ENCODE measurements around the gene PFAS. TPM values are rescaled to one million over a fixed set of nuclear protein-coding genes. Genes with fewer than 3 reads are reported as not detected.

The PFAS gene
- 6.9 and 14.6 TPM in 2 replicates for total RNA-seq (ENCODE audit: low replicate concordance)

DNA sequence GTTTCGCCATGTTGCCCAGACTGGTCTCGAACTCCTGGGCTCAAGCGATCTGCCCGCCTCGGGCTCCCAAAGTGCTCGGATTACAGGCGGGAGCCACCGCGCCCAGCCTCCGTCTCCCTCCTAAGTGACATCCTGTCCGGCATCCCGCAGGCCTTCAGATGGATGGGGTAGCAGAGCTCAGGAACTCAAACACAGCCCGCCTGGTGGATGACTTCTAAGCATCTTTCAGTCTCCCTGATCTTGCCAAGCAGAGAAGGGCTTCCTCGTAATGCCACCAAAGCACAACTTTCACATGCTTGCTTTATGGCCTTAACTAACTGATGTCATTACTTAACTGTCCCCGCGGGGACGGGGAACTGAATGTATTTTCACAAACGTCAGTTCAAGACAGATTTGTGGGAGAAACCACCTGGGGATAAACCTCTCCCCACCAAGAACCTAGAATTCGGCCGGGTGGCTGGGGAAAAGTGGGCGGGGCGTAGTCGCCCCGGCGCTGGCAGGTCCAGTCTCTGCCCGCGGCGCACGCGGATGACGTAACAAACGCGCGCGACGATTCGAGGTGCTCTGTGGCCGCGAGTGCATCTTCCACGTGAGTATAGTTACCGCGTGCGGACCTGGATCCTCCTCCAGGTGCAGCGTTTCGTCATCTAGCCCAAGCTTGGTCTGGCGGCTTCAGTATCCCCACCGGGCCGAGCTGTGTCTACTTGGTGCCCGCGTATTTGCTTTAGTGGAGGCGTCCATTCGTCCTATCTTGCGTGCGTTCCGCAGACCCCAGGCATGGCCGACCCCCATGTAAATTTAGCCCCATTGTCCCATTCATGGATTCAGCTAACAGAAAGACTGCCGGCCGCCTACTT, at the start of gene PFAS:
Gene PFAS (plus strand): TSS at position 539 of the 857 bp plus-strand sequence. CDS start 4,649 bp downstream, outside the sequence.

DNA sequence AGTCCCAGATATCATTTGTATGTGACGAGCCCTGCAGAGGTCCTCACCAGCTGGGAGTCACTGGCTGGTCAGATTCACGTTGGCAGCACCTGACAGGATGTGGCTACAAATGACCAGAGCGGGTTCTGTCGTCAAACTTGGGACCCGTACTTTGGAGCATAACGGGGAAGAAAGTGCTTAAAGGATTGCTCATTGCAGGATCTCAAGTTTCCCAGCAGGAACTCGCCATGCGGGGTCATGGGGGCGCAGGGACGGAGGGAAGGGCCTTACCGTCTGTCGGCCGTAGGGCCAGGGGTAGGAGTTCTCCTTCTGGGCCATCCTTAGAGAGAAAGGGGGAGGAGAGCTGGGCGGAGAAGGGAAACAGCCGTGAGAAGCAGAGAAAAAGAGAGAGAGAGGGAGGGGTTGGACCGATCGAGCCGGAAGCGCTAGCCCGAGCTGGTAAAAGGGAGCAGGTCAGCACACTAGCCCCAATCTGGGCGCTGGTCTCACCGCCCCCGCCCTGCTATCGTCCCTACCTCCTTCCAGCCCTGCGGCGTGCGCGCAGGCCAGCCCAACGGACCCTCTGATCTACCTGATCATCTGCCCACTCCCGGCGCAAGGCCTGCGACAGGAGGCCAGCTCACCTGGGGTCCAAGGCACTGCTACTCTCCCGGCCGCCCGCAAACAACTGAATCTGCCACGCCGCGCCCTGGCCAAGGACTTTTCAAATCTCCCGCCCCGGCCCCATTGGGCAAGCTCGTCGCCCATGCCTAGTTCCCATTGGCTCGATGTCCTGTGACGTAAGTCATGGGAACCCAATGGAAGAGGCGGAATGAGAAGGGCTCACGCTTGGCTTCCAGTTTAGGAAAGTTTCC, 39.0 kb upstream of the PFAS start, which contains the start of gene AURKB:
Gene AURKB (minus strand): TSS at position 669 of the 854 bp plus-strand sequence. CDS start 351 bp downstream, at position 318.

GRCh38 chr17:8288336-8289102, 39.4 kb downstream of the PFAS start, which contains the start of gene RANGRF:
Gene RANGRF (plus strand): TSS chr17:8288670. CDS start chr17:8288789, 119 bp downstream.

Other genes starting within 250 kb of the PFAS start
- not detected in 2 replicates for gene GUCY2D, start 246.7 kb upstream of the PFAS start, total RNA-seq (ENCODE audit: low replicate concordance)
- gene ALOX15B, start 210.2 kb upstream of the PFAS start, total RNA-seq (ENCODE audit: low replicate concordance), result 0.12 TPM in 1 of 2 replicates, not detected in the other
- not detected in 2 replicates for gene ALOX12B, start 161.6 kb upstream of the PFAS start, total RNA-seq (ENCODE audit: low replicate concordance)
- not detected in 2 replicates for gene ALOXE3, start 130.8 kb upstream of the PFAS start, total RNA-seq (ENCODE audit: low replicate concordance)
- not detected in 2 replicates for gene HES7, start 125.2 kb upstream of the PFAS start, total RNA-seq (ENCODE audit: low replicate concordance)
- gene PER1, start 96.9 kb upstream of the PFAS start, total RNA-seq (ENCODE audit: low replicate concordance), result 2.5 and 4.8 TPM in 2 replicates
- 1.9 and 4.6 TPM in 2 replicates for gene VAMP2, start 86.3 kb upstream of the PFAS start, total RNA-seq (ENCODE audit: low replicate concordance)
- gene TMEM107, start 72.9 kb upstream of the PFAS start, total RNA-seq (ENCODE audit: low replicate concordance), result 19.0 and 38.0 TPM in 2 replicates
- 4.2 and 6.9 TPM in 2 replicates for gene BORCS6, start 59.1 kb upstream of the PFAS start, total RNA-seq (ENCODE audit: low replicate concordance)
- 2.2 and 8.6 TPM in 2 replicates for gene AURKB, start 38.7 kb upstream of the PFAS start, total RNA-seq (ENCODE audit: low replicate concordance)
- gene CTC1, start 1.2 kb upstream of the PFAS start, total RNA-seq (ENCODE audit: low replicate concordance), result 2.0 and 2.3 TPM in 2 replicates
- gene RANGRF, start 39.4 kb downstream of the PFAS start, total RNA-seq (ENCODE audit: low replicate concordance), result 4.1 and 11.0 TPM in 2 replicates
- under 0.01 and 0.75 TPM in 2 replicates for gene SLC25A35, start 46.1 kb downstream of the PFAS start, total RNA-seq (ENCODE audit: low replicate concordance)
- under 0.01 and 0.70 TPM in 2 replicates for gene ARHGEF15, start 61.0 kb downstream of the PFAS start, total RNA-seq (ENCODE audit: low replicate concordance)
- gene ODF4, start 90.6 kb downstream of the PFAS start, total RNA-seq (ENCODE audit: low replicate concordance), result not detected in 2 replicates
- 3,762 and 6,095 TPM in 2 replicates for gene RPL26, start 133.9 kb downstream of the PFAS start, total RNA-seq (ENCODE audit: low replicate concordance)
- not detected in 2 replicates for gene RNF222, start 148.5 kb downstream of the PFAS start, total RNA-seq (ENCODE audit: low replicate concordance)
- gene NDEL1, start 186.6 kb downstream of the PFAS start, total RNA-seq (ENCODE audit: low replicate concordance), result 34.8 and 49.5 TPM in 2 replicates